GM18951 (cell line): ENCODE results near the gene LHFPL2.

Experiments
- POLR2A ChIP-seq: IDR thresholded peaks from 4 replicates; pipeline ENCODE4 v1.6.1; 2011; ENCODE audit warnings: mild to moderate bottlenecking; ENCODE audit not compliant: insufficient read length, insufficient read depth; ENCODE audit errors: extremely low read depth
- in situ Hi-C: fragments of 300-500 bp; cut with MboI; formaldehyde crosslinking; loops from one replicate; pipeline ENCODE4 v1.12.0; 2022; ENCODE audit warnings: low sequenced_read_pairs, mixed read lengths, inconsistent platforms; ENCODE audit not compliant: unreplicated experiment

The LHFPL2 gene

GRCh38 chr5:78568212-78568611, 80.4 kb downstream of the LHFPL2 start:
- in situ Hi-C loops: no loop called here
- TF ChIP-seq POLR2A: no peak

DNA sequence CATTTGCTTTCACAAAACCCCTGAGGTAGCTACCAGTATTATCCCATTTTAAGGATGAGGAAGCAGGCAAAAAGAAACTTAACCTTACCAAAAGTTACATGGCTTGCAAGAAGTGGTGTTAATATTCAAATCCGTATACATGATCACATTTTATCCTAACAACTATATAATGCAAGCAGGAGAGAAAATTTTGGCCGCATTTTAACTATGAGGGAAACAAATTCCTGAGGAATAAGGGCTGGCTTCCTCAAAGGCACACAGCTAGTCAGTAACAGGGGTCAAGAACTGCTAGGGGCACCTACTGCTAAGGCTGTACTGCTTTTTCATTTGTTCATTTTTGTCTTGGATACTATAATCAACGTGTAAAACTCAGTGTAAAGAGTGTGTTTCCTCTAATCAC, 81.0 kb downstream of the LHFPL2 start:
- in situ Hi-C loops: no loop called here
- TF ChIP-seq POLR2A: no peak

GRCh38 chr5:78566747-78567425, 81.7 kb downstream of the LHFPL2 start:
- no peak for TF ChIP-seq POLR2A
- in situ Hi-C loops: no loop called here

DNA sequence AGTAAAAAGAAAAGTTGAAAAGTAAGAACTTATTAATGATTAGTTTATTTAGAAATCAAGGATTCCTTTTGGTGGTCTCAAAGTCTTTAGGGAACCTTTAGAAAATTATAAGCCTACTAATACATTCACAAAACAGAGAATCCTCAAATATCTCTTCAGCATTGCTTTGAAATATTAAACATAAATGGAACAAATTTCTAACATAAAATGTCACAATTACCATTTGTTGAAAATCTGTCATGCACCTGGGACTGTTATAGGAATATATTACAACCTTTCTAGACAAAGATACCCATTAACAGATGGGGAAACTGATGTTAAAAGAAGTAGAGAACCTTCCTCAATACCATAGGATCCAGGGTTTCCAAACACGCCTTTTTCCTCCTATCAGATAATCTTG, 83.2 kb downstream of the LHFPL2 start:
- TF ChIP-seq POLR2A: no peak
- in situ Hi-C loops: no loop called here

- TF ChIP-seq POLR2A: no peak
- in situ Hi-C loops: no loop called here
These were observed 85.0 kb downstream of the LHFPL2 start for GRCh38 chr5:78563621-78564020.

DNA sequence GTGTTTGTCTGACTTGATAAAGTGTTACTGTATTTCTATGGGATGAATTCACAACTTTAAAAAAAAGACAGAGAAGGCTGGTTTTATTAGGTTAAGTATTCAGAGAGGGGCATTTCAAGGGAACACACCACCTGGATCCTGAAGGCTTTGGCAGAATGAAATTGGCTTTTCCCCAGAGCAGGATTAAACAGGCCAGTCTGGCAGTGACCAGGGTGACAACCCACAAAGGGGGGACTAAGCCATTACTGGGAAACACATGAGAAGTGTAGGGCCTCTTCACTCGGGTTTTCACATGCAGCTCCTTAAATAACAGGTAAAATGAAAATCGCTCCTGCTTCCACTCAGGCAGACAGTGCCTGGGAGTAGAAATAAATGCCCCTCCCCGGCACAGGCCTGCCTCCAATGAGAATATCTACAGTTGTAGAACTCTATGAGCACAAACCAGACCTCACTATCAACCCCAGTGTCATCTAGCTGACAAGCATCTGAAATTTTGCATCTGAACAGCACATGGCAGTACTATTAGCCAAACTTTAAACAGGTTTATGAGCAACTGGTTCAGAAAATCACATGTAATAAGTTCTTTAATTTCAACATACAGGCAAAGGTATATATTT, 85.8 kb downstream of the LHFPL2 start:
- in situ Hi-C loops: no loop called here
- TF ChIP-seq POLR2A: no peak

DNA sequence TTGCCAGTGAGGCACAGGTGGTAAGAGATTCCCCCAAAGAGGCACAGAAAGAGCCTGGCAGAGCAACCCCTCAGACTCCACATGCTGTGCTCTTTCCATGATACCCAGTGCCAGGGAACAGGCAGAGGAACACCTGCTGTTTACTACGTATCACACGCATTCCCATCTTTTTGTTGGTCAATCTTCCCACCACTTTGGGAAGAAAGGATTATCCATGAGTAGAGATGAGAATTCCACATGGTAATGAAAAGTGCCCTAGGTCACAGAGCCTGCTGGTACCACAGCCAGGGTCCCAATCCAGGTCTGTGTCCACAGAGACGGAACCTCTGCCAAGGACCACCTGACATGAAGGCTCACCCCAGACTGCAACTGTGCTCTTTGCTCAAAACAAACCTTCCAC, 86.6 kb downstream of the LHFPL2 start:
- TF ChIP-seq POLR2A: no peak
- in situ Hi-C loops: no loop called here

DNA sequence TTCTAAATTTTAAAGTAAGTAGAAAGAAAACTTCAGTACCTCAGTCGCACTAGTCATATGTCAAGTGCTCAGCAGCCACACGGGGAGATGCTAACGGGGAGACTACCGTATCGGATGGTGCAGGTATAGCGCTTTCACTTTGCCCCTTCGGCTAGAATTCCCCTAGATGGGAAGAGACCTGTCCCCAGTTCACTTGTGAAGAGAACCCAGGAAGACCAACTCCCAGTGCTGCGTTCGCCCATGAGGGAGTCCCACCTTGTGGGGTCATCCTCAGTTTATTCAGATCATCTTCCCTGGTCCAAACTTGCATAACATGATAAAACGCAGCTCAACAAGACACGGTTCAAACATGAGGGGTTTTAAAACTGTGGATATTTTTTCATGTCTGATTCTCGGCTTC, 87.3 kb downstream of the LHFPL2 start:
- no peak for TF ChIP-seq POLR2A
- in situ Hi-C loops: no loop called here

GRCh38 chr5:78560000-78560855, 88.3 kb downstream of the LHFPL2 start:
- in situ Hi-C loops: no loop called here
- TF ChIP-seq POLR2A: no peak

GRCh38 chr5:78557601-78558000, 91.0 kb downstream of the LHFPL2 start:
- TF ChIP-seq POLR2A: no peak
- in situ Hi-C loops: no loop called here

- in situ Hi-C loops: no loop called here
- no peak for TF ChIP-seq POLR2A
These were observed 92.7 kb downstream of the LHFPL2 start for GRCh38 chr5:78555870-78556269.

GRCh38 chr5:78554670-78555069, 93.9 kb downstream of the LHFPL2 start:
- in situ Hi-C loops: no loop called here
- TF ChIP-seq POLR2A: no peak

GRCh38 chr5:78553580-78554353, 94.8 kb downstream of the LHFPL2 start:
- in situ Hi-C loops: no loop called here
- no peak for TF ChIP-seq POLR2A
